SH-SY5Y (cell line): ENCODE results near the gene CFAP251.

Experiments used
- GATA2 ChIP-seq: IDR thresholded peaks from 2 replicates; pipeline ENCODE4 v1.6.1; 2011; ENCODE audit warnings: mild to moderate bottlenecking, low read depth, low read length
- GATA3 ChIP-seq: IDR thresholded peaks from 2 replicates; pipeline ENCODE4 v1.6.1; 2011; ENCODE audit warnings: low read depth, mild to moderate bottlenecking, low read length, moderate library complexity

The CFAP251 gene

GRCh38 chr12:121898287-121898686 lies 20.1 kb upstream of the CFAP251 start:
- no peak for TF ChIP-seq GATA2
- TF ChIP-seq GATA3: no peak

DNA sequence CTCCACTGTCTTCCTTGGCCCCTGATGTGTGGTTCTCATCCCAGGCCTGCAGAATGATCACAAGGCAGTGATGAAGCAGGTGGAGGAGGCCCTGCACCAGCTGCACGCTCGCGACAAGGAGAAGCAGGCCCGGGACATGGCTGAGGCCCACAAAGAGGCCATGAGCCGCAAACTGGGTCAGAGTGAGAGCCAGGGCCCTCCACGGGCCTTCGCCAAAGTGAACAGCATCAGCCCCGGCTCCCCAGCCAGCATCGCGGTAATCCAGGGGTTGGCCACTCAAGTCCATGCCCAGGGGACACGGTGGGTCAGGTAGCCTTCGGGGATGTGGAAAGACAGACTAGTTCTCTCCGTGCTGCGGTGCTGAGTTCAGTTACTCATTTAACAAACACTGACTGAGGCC lies 18.8 kb upstream of the CFAP251 start:
- TF ChIP-seq GATA2 (no peak), GATA3 (no peak)

GRCh38 chr12:121903202-121903601 lies 15.2 kb upstream of the CFAP251 start:
- TF ChIP-seq GATA2 (no peak), GATA3 (no peak)

DNA sequence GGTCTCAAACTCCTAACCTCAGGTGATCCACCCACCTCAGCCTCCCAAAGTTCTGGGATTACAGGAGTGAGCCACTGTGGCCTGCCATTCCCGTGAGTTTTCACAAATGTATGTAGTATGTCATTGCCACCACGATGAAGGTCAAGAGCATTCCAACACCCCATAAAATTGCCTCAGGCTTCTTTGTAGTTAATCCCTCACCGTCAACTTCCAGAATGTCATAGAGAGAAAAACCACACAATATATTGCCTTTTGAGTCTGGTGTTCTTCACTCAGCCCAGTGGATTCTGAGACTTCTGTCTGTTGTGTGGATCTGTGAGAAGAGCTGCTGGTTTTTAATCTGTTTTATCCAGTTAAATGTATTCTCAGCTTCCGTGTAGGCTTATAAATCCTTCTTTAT lies 12.6 kb upstream of the CFAP251 start:
- TF ChIP-seq GATA2 (no peak), GATA3 (no peak)

- TF ChIP-seq GATA2 (no peak), GATA3 (no peak)
These were observed 9.7 kb upstream of the CFAP251 start for GRCh38 chr12:121908702-121909101.

- TF ChIP-seq GATA2 (no peak), GATA3 (no peak)
These were observed 6.4 kb upstream of the CFAP251 start for GRCh38 chr12:121911824-121912585.

GRCh38 chr12:121915841-121916321 lies 2.5 kb upstream of the CFAP251 start:
- no peak for TF ChIP-seq GATA3
- no peak for TF ChIP-seq GATA2

DNA sequence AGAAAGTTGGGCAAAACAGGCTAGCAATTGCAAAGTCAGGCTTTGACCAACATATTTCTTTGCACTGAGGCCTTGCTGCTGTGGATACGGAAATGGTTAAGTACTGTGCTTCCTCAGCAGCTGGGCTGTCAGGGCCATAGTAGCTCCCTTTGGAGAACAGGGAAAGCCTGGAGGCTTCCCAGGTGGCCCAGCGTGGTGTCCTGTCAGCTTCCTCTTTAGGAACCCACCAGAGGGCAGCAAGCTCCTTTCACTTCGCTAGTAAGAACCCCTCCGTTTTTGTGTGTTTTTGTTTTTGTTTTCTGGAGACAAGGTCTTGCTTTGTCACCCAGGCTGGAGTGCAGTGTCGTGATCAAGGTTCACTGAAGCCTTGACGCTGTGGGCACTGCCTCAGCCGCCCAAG lies 1.7 kb upstream of the CFAP251 start:
- TF ChIP-seq GATA2: no peak

DNA sequence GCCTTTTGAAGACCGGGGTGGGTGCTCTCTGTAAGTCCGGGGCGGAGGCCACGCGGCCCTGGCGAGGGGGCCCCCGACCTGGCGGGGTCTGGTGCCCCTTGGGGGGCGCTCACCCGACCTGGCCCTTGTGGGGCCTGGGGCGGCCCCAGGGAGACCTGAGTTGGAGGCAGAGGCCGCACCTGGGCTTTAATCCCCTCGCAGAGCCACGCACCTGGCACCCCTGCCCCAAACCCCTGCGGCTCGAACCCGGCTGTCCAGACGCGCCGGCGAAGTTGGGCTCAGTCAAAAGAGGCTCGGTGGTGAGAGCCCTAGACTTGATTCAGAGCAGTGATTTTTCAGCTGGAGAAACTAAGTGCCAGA lies 267 bp downstream of the CFAP251 start:
- TF ChIP-seq GATA3: no peak
- no peak for TF ChIP-seq GATA2

- TF ChIP-seq GATA3 (no peak), GATA2 (no peak)
These were observed 2.7 kb downstream of the CFAP251 start for GRCh38 chr12:121921066-121921465.

DNA sequence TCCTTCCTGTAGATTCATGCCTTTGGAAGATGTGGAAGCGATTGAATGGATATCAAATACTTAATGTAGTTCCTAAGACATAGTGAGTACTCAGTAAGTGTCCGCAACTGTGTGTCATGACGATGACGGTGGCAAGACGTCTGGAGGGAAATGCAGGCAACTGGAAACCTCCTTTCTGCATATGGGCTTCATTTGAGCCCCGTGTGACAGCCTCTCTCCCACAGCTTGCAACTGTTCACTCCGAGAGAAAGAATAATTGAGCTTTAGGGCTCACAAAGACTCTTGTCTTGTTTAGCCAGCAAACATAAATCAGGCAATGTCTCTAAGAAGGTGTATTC lies 6.9 kb downstream of the CFAP251 start:
- TF ChIP-seq GATA2 (no peak), GATA3 (no peak)

DNA sequence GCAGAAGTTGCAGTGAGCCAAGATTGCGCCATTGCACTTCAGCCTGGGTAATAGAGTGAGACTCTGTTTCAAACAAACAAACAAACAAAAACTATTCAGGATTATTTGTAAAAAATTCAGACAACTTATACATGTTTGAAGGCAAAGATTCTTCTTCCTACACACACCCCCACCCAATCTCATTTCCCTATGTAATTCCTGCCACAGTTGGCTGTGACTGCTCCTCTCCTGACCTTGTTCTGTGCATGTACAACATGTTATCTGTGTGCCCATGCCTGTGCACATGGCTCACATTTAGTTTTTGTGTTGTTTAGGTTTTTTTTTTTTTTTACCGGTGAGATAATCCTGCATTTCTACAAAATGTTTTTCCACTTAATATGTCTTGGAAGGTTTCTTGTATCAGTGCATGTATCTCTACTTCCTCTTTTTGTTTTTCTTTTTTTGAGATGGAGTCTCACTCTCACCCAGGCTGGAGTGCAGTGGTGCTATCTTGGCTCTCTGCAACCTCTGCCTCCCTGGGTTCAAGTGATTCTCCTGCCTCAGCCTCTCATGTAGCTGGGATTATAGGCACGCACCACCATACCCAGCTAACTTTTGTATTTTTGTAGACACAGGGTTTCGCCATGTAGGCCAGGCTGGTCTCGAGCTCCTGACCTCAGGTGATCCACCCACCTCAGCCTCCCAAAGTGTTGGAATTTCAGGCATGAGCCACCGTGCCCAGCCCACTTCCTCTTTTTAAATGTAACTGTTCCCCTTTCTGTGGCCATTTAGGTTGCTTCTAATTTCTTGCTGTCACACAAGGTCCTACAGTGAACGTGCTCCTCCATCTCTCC lies 8.7 kb downstream of the CFAP251 start:
- TF ChIP-seq GATA2 (no peak), GATA3 (no peak)

DNA sequence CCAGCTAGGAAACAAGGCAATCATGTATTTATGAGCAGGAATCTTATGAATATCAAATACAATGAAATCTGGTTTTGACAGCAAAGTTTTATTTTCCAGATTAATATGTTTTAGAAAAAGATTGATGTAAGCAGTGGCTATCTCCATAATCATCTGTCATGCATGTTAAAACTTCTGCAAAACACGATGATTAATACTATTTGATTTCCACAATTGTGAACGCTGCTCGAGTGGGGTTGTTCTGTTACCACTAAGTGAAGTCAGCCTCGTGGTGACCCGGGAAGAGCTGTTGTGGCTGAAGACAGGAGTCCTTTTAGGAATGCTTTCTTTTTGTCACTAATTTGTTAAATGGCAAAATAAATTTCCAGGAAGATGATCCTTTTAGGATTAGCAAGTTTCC lies 9.4 kb downstream of the CFAP251 start:
- TF ChIP-seq GATA3: no peak
- no peak for TF ChIP-seq GATA2

DNA sequence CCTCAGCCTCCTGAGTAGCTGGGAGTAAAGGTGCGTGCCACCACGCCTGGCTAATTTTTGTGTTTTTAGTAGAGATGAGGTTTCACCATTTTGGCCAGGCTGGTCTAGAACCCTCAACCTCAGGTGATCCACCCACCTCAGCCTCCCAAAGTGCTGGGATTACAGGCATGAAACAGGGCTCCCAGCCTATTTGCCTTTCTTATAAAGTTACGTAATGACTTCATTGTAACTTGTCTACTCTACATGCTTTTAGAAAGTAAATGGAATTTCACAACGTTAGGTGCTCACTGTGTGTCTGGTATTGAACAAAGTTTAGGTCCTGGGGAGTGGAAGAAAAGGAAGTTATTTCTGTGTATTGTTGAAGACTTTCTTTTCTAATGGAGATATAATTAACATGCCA lies 12.5 kb downstream of the CFAP251 start:
- TF ChIP-seq GATA3 (no peak), GATA2 (no peak)

DNA sequence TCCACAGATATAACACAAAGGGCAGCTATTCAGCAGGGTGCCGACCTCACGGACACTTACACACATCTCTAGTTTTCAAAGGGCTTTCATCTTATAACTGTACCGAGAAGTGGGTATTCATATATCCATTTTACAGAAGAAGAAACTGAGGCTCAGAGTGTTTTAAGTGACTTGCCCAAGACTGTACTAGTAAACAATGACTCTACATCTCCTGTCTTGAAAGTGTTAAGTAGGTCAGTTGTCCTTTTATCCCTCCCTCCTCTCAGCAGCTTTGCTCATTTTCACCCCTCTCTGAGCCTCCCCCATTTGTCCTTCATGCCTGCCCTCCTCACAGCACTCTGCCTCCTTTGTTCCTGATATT lies 13.8 kb downstream of the CFAP251 start:
- TF ChIP-seq GATA3: no peak
- TF ChIP-seq GATA2: no peak

GRCh38 chr12:121932914-121933521 lies 14.6 kb downstream of the CFAP251 start:
- TF ChIP-seq GATA3: no peak
- no peak for TF ChIP-seq GATA2
